GM12801 (cell line): Measurements from ENCODE around the gene FCN2.

Experiments
- CTCF ChIP-seq: IDR thresholded peaks from one replicate; pipeline ENCODE4 v1.5.1; 2011; ENCODE audit warnings: control low read depth; ENCODE audit not compliant: insufficient read length; ENCODE audit errors: extremely low read depth

FCN2 gene

DNA sequence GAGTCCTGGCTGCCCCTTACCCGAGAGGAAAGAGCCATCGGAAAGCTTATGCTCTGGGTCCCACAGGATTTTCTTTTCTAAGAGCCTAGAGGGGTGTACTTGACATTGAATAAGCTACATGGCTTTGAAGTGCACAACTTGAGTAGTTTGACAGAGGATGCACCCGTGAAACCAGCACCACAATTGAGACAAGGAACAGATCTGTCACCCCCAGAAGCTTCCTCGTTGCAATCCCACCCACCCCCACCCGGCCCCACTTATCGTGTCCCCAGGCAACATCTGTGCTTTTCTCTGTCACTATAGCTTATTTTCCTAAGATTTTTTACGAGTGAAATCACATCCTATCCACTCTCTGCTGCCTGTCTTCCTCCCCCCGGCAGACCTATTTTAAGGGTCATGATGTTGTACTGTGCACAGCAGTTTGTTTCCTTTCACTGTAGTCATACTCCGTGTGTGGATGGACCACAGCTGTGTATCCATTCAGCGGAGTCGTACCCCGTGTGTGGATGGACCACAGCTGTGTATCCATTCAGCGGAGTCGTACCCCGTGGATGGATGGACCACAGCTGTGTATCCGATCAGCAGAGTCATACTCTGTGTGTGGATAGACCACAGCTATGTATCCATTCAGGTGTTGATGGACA is 8.8 kb upstream of the FCN2 start:
- no peak for TF ChIP-seq CTCF

- no peak for TF ChIP-seq CTCF
Observed at GRCh38 chr9:134872482-134873231, 8.0 kb upstream of the FCN2 start.

DNA sequence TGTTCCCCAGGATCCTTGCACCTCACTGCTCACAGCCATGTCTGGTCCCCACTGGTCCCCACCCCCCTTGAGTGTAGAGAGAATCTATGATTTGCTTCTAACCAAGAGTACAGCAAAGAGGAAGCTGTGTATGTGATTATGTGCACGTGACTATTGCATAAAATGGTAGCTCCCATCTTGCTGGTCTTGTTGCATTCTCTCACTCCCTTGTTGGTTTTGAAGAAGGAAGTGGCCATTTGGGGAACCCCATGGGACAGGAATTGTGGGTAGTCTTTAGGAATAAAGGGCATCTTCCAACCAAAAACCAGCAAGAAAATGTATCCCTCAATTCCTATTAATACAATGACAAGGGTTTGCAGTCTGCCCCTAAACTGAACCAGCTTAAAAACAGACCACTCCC is 5.2 kb upstream of the FCN2 start:
- TF ChIP-seq CTCF, result no peak

DNA sequence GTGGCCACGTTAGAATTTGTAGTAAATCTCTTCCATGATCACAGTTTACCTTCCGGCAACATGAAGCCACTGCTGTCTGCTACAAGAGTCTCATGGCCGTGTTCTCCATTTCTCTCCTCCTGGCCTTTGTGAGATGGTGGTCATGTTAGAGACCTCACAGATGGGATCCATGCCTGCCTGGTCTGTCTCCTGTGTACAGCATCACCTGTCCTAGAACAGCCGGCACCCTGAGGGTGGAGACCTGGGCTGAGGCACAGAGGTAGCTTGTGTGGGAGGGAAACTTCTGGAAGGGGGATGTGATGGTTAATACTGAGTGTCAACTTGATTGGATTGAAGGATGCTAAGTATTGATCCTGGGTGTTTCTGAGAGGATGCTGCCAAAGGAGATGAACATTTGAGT is 3.1 kb upstream of the FCN2 start:
- no peak for TF ChIP-seq CTCF

GRCh38 chr9:134879664-134880483 is 736 bp upstream of the FCN2 start:
- no peak for TF ChIP-seq CTCF

DNA sequence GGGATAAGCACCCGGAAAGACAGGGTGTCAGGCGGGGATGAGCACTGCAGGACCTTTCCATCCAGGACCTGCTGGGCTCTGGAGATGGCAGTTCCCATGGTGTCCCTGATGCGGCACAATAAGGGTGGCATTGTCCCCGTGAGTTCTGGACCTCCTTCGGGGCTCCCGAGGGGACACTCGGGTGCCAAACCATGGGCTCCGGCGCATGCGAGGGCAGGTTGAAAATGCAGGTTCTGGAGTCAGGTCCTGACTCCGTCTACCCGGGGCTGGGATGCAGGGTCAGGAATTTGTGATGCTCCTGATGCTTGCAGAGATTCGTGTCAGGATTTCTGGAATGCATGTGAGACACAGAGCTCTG is 682 bp downstream of the FCN2 start:
- TF ChIP-seq CTCF, result no peak

DNA sequence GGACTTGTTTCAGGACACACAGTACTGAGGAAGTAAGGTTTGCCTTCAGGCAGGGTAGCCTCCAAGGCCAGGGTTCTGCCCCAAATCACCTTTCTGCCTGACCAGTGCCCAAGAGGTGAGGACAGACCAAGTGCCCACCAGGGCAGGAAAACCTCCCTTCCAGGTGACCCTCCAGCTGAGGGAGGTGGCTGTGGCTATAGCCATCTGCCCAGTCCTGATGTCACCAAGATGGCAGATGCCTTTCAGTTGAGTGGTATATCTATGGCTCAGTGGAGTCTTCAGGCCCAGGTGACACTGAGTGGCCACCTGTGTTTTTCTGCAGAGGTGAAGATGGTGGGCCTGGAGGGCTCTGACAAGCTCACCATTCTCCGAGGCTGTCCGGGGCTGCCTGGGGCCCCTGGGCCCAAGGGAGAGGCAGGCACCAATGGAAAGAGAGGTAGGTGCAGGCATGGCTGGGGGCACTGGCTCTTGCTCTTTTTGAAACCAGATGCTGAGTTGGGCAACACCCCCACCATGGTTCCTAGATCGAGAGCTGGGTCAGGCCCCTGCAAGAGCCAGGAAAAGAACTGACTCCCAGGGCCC is 1.7 kb downstream of the FCN2 start:
- TF ChIP-seq CTCF, result no peak
